Stimulated activated CD8-positive, alpha-beta memory T cell treated with anti-CD3 and anti-CD28 coated beads, Interleukin-7, amount 100 ng/mL, for 1 hour (primary cell): ENCODE results near the gene DGKK.

Experiments used
- DNase-seq, 2 donors: peaks; one replicate each; pipeline ENCODE4 v3.0.0-alpha.2; 2020; ENCODE audit warnings: low read depth in 2 of 2

Gene DGKK, protein sequence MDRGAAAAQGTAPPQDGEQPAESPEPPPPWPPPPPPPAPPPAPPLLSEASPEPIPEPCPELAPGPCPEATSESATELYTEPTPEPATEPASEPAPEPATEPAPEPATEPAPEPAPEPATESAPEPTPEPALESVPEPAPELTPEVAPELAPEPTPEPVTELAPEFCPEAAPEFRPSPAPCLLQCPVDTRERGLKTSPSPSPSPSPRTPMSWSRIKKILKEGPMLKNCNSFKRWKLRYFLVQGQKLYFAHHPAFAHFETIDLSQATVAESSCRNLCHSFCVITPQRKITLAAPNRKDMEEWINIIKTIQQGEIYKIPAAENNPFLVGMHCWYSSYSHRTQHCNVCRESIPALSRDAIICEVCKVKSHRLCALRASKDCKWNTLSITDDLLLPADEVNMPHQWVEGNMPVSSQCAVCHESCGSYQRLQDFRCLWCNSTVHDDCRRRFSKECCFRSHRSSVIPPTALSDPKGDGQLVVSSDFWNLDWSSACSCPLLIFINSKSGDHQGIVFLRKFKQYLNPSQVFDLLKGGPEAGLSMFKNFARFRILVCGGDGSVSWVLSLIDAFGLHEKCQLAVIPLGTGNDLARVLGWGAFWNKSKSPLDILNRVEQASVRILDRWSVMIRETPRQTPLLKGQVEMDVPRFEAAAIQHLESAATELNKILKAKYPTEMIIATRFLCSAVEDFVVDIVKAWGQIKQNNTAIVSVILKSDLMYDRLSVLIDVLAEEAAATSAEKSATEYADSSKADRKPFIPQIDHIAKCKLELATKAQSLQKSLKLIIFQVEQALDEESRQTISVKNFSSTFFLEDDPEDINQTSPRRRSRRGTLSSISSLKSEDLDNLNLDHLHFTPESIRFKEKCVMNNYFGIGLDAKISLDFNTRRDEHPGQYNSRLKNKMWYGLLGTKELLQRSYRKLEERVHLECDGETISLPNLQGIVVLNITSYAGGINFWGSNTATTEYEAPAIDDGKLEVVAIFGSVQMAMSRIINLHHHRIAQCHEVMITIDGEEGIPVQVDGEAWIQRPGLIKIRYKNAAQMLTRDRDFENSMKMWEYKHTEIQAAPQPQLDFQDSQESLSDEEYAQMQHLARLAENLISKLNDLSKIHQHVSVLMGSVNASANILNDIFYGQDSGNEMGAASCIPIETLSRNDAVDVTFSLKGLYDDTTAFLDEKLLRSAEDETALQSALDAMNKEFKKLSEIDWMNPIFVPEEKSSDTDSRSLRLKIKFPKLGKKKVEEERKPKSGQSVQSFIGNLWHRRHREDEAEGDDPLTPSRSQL

DNA sequence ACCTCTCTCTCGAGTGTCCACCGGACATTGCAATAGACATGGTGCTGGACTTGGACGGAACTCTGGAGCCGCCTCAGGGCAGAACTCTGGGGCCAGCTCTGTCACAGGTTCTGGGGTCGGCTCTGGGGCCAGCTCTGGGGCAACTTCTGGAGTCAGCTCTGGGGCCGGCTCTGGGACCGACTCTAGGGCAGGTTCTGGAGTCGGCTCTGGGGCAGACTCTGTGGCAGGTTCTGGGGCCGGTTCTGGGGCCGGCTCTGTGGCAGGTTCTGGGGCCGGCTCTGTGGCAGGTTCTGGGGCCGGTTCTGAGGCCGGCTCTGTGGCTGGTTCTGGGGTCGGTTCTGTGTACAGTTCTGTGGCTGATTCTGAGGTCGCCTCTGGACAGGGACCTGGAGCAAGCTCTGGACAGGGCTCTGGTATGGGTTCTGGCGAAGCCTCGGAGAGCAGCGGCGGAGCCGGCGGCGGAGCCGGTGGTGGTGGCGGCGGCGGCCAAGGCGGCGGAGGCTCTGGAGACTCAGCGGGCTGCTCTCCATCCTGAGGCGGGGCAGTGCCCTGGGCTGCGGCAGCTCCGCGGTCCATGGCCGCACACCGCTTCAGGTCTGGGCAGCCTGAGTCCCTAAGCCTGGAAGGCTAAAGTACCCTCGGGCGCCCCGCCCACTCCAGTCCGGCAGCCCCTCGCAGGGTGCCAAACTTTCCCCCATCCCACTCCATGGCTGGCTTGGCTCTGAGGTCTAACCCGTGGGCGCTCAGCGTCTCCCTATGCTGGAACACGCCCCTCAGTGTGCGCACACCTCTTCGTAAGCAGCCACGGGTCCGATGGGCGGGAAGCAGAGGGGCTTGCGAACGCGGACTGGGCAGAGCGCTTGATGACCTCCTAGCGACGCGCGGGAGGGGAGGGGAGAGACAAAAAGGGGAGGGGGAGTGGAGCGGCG lies at the start of gene DGKK:
DGKK (minus strand) TSS at position 723 of the 929 bp plus-strand sequence; CDS start at position 576, 147 bp downstream.
- DNase-seq, result no peak

DNA sequence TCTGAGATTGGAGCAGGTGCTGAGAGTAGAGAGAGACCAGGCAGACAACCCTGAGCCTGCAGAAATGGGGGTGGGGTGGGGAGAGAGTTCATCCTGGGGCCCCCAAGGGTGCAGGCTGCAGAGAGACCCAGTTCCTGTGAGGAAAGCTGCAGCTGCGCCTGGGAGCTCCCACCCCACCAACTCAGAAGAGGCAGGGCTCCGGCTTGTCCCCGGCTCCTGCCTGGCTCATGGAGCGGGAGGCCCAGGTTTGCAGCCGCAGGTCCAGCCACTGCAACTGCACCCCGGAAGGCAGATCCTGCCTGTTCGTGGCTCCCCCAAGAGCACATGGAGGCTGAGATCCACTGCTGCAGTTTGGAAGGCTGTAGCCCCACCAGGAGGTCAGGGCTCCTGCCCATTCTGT lies 44.2 kb upstream of the DGKK start:
- no peak for DNase-seq

DNA sequence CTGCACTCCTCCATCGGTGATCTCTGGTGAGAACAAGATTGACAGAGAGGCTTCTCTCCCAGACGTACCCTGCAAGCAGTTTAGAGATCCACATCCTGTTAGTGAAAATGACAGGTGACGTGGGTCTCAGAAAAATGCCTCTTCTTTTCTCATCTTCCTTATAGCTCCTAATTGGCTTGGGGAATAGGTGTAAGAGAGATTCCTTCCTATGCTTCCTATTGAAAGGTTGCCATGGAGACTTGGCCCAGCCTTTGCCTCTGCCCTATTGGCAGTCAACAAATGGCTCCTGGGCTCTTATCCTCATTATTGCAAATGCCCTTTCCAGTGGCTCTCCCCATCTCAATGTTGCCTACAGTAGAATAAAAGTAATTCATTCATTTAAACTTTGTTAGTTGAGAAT lies 26.5 kb upstream of the DGKK start:
- no peak for DNase-seq

DNA sequence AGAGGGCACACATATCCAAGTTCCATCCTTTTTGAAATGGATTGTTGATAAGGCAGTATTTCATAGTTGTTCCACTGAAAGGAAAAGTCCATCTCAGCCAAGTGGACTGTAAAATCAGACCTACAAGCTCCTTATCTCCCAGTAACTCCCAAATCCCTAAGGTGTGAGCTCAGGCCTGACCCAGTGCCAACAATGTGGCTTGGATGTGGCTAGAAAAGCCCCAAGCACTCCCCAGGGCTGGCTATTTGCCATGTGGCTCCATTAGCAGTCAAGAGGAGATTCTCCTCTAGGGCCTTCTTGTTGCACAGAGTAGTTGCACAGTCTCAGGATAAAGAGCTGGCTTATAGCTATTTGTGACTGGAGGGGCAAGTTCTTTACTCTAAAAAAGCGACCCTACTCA lies 25.0 kb upstream of the DGKK start:
- no peak for DNase-seq

DNA sequence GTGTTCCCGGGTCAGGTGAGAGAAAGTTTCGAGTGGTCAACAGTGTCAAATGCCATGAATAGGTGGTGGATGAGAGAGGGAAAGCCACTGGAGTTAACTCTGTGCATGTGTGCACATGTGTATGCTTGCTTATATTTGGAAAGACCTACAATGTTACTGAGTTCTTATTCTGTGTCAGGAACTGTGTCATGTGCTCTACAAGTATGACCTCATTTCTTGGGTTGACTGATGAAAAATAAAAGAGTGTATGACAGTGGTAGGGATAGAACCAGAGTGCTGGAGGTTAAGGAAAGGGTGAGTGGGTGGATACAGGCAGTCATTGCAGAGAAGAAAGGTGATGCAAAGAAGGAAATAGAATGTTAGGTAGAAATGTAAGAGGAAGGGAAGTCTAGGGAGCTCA lies 22.1 kb upstream of the DGKK start:
- no peak for DNase-seq

DNA sequence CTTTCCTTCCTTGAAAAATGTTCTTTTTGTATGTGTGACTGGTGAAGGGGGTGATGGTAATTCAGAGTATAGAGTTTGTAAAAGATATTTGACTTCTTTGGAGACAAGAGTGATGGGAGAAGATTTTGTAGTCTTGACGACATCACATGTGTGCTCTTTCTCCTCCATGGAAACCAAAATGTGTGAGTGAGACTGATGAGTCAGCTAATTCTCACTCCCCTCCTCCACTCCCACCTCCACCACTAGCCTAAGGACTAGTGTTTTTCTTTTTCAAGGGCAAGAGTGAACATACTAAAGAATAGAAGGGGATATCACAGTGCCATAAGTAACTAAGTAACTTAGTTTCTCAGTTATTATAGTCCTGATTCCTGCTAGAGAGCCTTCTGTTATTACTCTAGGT lies 14.0 kb upstream of the DGKK start:
- no peak for DNase-seq

DNA sequence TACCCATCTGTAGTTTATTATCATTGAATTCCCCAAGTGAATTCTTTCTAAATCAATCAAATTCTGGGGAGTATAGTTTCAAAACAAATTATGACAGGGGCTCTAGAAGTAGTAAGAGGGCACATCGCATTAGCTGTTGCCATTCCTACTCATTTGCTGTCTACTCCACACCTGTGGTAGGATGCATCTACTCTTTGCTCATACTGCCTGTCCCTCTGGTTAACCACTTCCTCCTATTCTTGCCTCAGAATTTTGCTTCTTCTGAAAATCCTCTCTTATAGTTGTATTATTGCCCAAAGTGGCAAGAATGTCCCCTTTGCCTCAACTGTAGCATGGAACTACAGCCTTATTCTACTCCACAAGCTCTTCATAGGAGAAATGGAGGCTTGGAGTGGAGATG lies 12.7 kb upstream of the DGKK start:
- DNase-seq, result no peak

DNA sequence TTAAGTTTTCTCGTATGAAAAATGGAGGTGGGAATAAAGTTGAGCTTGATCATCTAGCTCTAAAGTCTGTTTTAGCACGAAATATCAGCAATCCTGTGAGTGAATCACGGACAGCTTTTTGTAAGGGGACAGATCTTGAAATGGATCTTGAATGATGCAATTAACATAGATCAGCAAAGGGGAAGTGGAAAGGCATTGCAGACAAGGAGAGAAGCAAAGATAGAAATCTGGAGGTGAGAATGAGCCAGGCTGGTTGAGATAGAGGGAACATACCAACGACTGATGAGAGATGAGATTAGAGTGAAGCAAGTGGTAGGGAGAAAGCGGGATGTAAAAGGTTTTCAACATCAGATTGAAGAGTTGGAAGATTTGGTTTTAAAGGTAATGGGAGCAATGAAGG lies 4.6 kb upstream of the DGKK start:
- no peak for DNase-seq

DNA sequence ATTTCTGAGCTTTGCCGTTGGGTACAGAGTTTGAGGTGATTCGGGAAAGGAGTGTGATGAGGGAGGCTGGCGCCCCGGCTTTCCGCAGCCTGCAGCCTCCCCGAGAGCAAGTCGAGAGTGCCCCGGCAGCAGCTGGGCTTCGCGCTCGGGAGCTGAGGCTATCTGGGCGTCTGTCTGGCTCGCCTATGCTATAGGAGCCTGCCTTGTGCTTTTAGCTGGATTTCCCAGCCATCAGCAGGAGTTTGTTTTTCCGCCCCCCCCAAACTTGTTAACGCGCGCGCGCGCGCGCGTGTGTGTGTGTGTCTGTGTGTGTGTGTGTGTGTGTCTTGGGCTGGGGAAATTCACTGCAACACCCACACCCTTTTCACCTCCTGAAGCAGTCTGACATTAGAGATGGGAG lies 765 bp upstream of the DGKK start:
- DNase-seq, result no peak

DNA sequence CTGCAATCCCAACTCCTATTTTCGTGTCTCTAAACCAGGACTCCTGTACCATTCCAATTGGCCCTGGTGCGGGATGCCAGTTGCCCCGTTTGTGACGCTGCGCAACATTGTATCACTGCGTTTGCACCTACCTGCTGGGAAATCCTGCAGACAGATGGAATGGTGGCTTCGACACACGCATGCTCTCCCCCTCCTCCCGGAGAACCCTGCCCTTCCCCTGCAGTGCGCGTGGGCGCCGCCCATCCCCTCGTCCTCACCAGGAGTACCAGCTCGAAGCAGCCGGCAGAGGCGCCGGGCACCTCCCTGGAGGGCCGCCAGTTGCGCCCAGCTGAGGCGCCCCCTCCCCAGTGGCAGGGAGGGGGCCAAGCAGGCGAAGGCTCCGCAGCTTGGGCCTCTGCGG lies 1.4 kb downstream of the DGKK start:
- DNase-seq, result no peak

DNA sequence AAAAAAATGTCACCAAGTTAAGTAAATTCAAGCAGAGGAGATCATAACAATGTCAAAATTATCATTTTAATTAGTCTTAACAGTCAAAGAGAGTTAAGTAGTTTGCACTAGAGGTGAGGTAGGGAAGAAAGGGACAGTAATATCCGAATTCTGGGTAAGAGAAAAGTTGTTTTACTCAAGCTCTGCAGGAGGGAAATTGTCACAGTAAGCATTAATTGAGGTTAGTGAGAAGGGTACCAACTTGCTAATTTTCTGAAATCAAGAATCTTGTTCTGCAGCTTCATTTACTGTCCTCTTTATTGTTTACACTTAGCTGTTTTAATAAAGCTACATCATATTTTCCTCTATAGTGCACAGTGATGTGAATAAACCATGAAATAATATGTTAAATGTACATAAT lies 11.0 kb downstream of the DGKK start:
- no peak for DNase-seq

DNA sequence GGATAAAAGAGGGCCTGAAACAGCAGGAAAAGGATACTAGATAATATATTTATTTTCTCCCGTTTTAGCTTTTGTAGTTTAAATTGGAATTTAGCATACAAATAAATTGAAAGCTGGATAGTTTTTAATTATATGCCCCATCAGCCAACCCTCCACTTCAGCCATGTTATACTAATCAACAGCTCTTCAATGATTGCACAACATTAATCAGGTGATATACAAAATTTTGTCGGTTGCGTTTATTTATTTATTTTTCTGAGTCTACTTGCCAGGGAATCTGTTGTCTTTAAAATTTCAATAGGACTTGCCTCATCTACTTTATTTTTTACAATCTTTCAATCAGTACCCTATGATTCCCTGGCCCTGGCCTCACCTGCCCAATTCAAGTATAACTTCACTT lies 12.1 kb downstream of the DGKK start:
- DNase-seq, result no peak

DNA sequence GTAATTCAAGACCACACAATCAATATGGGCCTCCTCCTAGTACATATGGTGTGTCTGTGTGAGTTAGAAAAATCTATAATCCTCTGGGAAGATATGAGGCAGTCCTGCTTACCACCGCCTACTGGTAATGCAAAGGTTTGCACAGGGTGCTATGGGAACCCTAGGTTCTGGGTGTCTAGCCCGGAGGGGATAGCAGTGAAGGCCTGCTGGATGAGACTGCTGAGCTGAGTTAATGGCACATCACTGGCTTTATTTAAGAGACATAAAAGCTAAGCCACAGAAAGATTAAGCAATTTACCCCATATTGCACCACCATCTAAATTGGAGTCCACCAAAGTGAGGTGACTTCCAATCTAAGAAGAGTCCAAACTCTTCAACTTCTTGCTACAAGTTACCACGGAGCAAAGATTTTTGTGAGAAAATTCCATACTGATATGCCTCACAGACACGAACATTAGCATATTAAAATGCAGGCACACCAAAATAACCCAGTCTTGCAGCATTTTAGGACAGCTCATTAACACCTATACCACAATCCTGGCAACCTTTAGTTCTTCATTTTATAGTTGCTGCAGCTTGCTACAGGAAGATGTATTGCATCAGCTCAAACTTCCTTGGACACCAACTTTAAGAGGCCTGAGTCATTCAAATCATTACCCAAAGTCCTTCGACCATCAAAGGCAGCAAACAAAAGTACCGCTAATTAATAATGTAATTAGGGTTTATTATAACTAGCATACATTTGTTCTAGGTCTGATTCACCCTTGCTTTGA lies 13.7 kb downstream of the DGKK start:
- no peak for DNase-seq

DNA sequence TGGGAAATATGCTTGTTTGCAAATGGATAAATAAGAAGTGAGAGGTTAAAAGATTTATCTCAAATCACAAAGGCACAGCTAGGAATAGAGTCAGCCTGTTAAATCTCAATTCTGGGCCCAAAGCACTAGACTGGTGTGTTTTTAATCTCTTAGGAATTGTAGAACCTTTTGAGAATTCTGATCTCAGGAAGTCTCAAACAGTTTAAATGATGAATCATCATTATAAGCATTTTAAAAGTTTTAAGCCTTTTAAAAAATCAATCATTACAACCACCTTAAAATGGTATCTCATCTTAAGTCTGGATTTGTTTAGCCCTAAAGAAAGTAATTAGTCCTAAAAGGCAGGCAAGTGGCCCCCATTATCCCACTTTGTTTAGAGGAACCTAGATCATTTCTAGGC lies 17.8 kb downstream of the DGKK start:
- no peak for DNase-seq

DNA sequence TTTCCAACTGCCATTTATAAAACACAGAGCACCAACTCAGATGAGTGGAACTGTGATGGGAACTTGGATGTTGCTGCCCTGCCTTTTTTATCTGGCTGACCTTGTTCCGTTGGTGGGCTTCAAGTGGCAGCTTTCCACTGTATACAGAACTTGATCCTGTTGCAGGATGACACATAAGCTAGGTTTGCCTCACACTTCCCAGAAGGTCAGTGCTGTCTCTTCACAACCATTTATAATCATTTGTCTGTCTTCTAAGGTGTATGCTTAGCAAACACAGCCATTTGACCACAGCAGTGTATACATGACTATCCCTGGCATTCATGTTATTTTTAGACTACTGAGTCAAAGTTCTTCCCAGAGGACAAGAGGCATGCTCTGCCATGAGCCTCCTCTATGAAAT lies 20.3 kb downstream of the DGKK start:
- DNase-seq, result no peak

DNA sequence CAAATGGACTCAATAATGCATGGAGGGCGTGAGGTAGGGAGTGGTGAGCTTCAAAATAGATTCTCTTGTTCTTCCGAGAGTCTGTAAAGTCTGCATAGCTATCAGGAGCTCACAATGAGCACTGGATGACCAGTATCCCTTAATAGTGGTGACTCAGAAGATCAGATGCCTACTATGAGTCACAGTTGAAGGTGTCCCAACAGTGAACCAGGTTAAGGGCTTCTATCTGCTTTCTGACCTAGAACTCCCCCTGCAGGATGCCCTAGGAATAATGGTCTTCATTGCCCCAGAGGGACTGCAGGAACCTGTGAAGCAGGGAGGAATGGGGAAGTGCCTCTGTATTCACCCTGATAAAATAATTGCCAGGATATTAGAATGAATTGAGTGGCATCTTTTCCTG lies 22.1 kb downstream of the DGKK start:
- DNase-seq, result no peak

DNA sequence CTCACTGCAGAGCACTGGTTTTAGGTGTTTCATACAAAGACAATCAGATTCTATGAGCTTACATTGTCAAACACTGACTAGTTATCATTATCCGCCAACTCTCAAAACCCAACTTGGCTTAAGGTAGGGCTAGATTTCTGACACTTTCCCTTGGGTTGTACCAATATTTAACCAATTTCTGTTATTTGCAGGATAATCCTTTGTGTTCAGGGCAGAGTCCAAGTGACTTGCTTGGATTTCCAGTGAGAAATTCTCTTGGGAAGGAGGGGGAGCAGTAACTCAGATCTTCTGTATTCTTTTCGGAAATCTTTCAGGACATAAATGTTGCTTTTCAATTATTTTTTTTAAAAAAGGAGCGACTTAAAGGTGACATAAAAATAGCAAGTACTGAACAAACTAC lies 23.1 kb downstream of the DGKK start:
- DNase-seq, result no peak

DNA sequence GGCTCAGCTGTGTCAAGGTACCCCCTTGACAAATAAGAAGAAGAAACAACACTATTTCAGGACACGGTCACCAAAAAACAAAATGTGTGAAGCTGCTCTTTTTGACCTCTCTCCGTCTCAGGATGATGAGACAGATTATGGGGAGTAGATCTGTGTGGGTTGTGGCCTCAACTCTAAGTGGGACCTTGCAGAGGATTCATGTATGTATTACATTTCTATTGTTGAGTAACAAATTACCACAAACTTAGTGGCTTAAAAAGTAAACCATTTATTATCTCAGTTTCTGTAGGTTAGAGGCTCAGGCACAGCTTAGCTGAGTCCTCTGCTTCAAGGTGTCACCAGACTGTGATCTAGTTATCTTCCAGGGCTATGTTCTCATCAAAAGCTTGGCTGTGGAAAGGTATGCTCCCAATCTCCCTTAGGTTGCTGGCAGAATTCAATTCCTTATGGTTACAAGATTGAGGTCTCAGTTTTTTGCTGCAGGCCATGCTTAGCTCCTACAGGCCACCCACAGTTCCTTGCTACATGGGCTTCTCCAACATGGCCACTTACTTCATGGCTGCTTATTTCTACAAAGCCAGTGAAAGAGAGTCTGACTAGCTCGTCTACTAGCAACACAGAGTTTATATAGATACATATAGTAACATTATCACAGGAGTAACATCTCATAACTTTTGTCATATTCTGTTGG lies 28.1 kb downstream of the DGKK start:
- no peak for DNase-seq

DNA sequence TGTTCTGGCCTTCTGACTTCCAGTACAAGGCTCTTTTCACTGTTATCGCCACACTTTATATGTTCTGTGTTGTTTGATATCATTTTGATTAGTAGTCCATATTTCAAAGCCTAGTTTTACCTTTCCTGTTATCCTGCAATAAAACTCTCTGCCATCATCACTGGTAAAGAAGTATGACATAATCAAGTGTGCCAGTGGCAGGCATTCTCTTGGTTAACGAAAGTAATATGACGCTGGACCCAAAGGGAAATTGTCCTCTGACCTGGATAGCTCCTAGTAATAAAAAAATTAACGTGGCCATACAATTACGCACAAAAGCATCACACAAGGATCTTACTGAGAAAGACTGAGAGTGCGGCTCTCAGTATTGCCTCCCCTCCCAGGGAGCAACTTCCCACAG lies 33.8 kb downstream of the DGKK start:
- DNase-seq, result no peak

DNA sequence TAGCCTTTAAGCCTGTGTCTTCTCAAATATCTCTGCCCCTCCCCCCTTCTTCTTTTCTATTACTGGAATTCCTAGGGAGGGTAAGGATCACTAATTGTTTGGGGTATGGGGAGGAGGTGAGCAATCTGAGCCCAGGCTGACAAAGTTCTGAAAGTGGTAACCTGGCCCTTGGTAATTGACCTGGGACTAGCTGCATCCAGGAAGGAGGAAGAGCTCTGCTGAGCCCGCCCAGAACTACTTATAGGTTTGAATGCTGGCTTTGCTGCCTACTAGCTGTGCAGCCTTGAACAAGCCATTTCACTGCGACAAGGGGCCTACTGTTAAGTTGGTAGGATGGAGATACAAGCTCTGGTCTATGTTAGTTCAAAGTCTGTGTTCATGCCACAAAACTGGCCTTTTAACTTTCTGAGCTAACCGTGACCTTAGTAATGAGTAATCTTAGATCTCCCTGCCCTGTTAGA lies 37.8 kb downstream of the DGKK start:
- no peak for DNase-seq
